HepG2 (cell line): Measurements from ENCODE around the gene VSIG10L. TPM values are rescaled to one million over a fixed set of nuclear protein-coding genes. Genes with fewer than 3 reads are reported as not detected.

Experiments
- ARID2 ChIP-seq: sonication (generic); formaldehyde crosslinking; IDR thresholded peaks from 2 replicates; pipeline ENCODE4 v1.8.1; 2022; ENCODE audit warnings: mild to moderate bottlenecking, missing genetic modification reagents, borderline replicate concordance
- ARID5B ChIP-seq: IDR thresholded peaks from 2 replicates; pipeline ENCODE4 v1.4.0; 2020; ENCODE audit warnings: mild to moderate bottlenecking, missing genetic modification reagents
- ATF5 ChIP-seq: sonication (generic); formaldehyde crosslinking; IDR thresholded peaks from 2 replicates; pipeline ENCODE4 v1.4.0; 2020; ENCODE audit warnings: mild to moderate bottlenecking, low read depth, missing genetic modification reagents
- CEBPG ChIP-seq: IDR thresholded peaks from 2 replicates; pipeline ENCODE4 v1.6.1; 2016
- EEA1 ChIP-seq: sonication (generic); formaldehyde crosslinking; IDR thresholded peaks from 2 replicates; pipeline ENCODE4 v1.5.1; 2020; ENCODE audit warnings: mild to moderate bottlenecking, missing genetic modification reagents, borderline replicate concordance
- ELF3 ChIP-seq: IDR thresholded peaks from 2 replicates; pipeline ENCODE4 v1.6.1; 2016; ENCODE audit warnings: missing genetic modification reagents, missing compliant biosample characterization
- GATAD1 ChIP-seq: IDR thresholded peaks from 2 replicates; pipeline ENCODE4 v1.6.1; 2016; ENCODE audit warnings: missing genetic modification reagents, missing compliant biosample characterization
- JUNB ChIP-seq: sonication (generic); formaldehyde crosslinking; IDR thresholded peaks from 2 replicates; pipeline ENCODE4 v1.8.0; 2022; ENCODE audit warnings: missing genetic modification reagents, mild to moderate bottlenecking, borderline replicate concordance
- NFKB2 ChIP-seq: sonication (generic); formaldehyde crosslinking; IDR thresholded peaks from 2 replicates; pipeline ENCODE4 v1.4.0; 2020; ENCODE audit warnings: missing genetic modification reagents, borderline replicate concordance
- PLSCR1 ChIP-seq: sonication (generic); formaldehyde crosslinking; IDR thresholded peaks from 2 replicates; pipeline ENCODE4 v1.5.0; 2020; ENCODE audit warnings: missing genetic modification reagents, mild to moderate bottlenecking, borderline replicate concordance
- REL ChIP-seq: sonication (generic); formaldehyde crosslinking; conservative IDR thresholded peaks from 2 replicates; pipeline ENCODE4 v1.8.0; 2022; ENCODE audit warnings: mild to moderate bottlenecking, missing genetic modification reagents, moderate library complexity
- RFXAP ChIP-seq: sonication (generic); formaldehyde crosslinking; IDR thresholded peaks from 2 replicates; pipeline ENCODE4 v1.4.0; 2020; ENCODE audit warnings: missing genetic modification reagents, borderline replicate concordance
- RXRB ChIP-seq: IDR thresholded peaks from 2 replicates; pipeline ENCODE4 v1.6.1; 2016; ENCODE audit warnings: borderline replicate concordance, missing genetic modification reagents, missing compliant biosample characterization
- SALL1 ChIP-seq: sonication (generic); formaldehyde crosslinking; IDR thresholded peaks from 2 replicates; pipeline ENCODE4 v1.8.0; 2022; ENCODE audit warnings: mild to moderate bottlenecking, missing genetic modification reagents
- SAP130 ChIP-seq: IDR thresholded peaks from 2 replicates; pipeline ENCODE4 v1.6.1; 2016; ENCODE audit warnings: low read depth
- TBX2 ChIP-seq: sonication (generic); formaldehyde crosslinking; IDR thresholded peaks from 2 replicates; pipeline ENCODE4 v1.5.0; 2020; ENCODE audit warnings: missing genetic modification reagents, mild to moderate bottlenecking, borderline replicate concordance
- TEF ChIP-seq: sonication (generic); formaldehyde crosslinking; IDR thresholded peaks from 2 replicates; pipeline ENCODE4 v1.5.0; 2020; ENCODE audit warnings: missing genetic modification reagents
- ZBTB7B ChIP-seq: sonication (generic); formaldehyde crosslinking; IDR thresholded peaks from 2 replicates; pipeline ENCODE4 v1.4.0; 2020; ENCODE audit warnings: missing genetic modification reagents
- ZNF232 ChIP-seq: sonication (generic); formaldehyde crosslinking; IDR thresholded peaks from 2 replicates; pipeline ENCODE4 v1.4.0; 2020; ENCODE audit warnings: missing genetic modification reagents, borderline replicate concordance
- ZNF331 ChIP-seq: sonication (generic); formaldehyde crosslinking; IDR thresholded peaks from 2 replicates; pipeline ENCODE4 v1.4.0; 2020; ENCODE audit warnings: missing genetic modification reagents
- ZNF619 ChIP-seq: sonication (generic); formaldehyde crosslinking; IDR thresholded peaks from 2 replicates; pipeline ENCODE4 v1.4.0; 2020; ENCODE audit warnings: mild to moderate bottlenecking, missing genetic modification reagents
- ZNF737 ChIP-seq: sonication (generic); formaldehyde crosslinking; IDR thresholded peaks from 2 replicates; pipeline ENCODE4 v1.5.0; 2020; ENCODE audit warnings: missing genetic modification reagents, mild to moderate bottlenecking, borderline replicate concordance
- ZNF746 ChIP-seq: sonication (generic); formaldehyde crosslinking; IDR thresholded peaks from 2 replicates; pipeline ENCODE4 v1.8.0; 2022; ENCODE audit warnings: mild to moderate bottlenecking, missing genetic modification reagents
- ZSCAN12 ChIP-seq: sonication (generic); formaldehyde crosslinking; IDR thresholded peaks from 2 replicates; pipeline ENCODE4 v1.9.0; 2021; ENCODE audit warnings: mild to moderate bottlenecking, missing genetic modification reagents
- polyA plus RNA-seq, 8 experiments: library from polyadenylated mRNA; depleted of rRNA in 3 of 8; stranded (reverse) in 7 of 8; unstranded in 1 of 8; fragments of >200 nt; fragmentation: Illumina TruSeq in 4 of 8; extraction: Trizol in 4 of 8; gene quantifications; 2 replicates each; pipeline versions ENCODE4 v1.2.1 to v1.2.3, GENCODE V29; 2011 to 2016; ENCODE audit warnings: low read depth in 4 of 8, missing spikeins in 1 of 8, mixed read lengths in 1 of 8; ENCODE audit not compliant: insufficient read depth in 1 of 8
- total RNA-seq, 5 experiments: library from RNA; depleted of rRNA; stranded (reverse); fragments of >200 nt; fragmentation: Illumina TruSeq; extraction: Trizol; gene quantifications; 2 replicates each; pipeline ENCODE4 v1.2.3, GENCODE V29; 2016; ENCODE audit warnings: low read depth in 1 of 5

The VSIG10L gene
- total and polyA plus RNA-seq, 2 of the 13 experiments (the other 11 are each of a cell fraction or from before 2014, with no cell fraction given), result 2.7 to 8.5 TPM

GRCh38 chr19:51364200-51365106 is 22.5 kb upstream of the VSIG10L start (continued):
- TF ChIP-seq ZBTB7B, result peak; percentile 51; the same call in 1 of the 2 replicates
- TF ChIP-seq ZNF746 (CRISPR knock-in tag), result no peak
- TF ChIP-seq ZNF232 (CRISPR knock-in tag), result no peak
- 0 out of 2 replicates have a peak, but pooled peaks have one; percentile 24 for TF ChIP-seq JUNB (CRISPR knock-in tag)
- TF ChIP-seq ZNF619, result 0 out of 2 replicates have a peak, but pooled peaks have one; percentile 20
- TF ChIP-seq TBX2 (CRISPR knock-in tag), result peak; percentile 37; the same call in 1 of the 2 replicates
- 0 out of 2 replicates have a peak, but pooled peaks have one; percentile 13 for TF ChIP-seq REL (CRISPR knock-in tag)
- TF ChIP-seq NFKB2, result no peak
- TF ChIP-seq SAP130 (CRISPR knock-in tag), result peak; percentile 83
- TF ChIP-seq TEF (CRISPR knock-in tag), result no peak
- peak; percentile 39; the same call in 1 of the 2 replicates for TF ChIP-seq ELF3 (CRISPR knock-in tag)
- TF ChIP-seq ARID2 (CRISPR knock-in tag), result 0 out of 2 replicates have a peak, but pooled peaks have one; percentile 10
- peak; percentile 27; the same call in 1 of the 2 replicates for TF ChIP-seq GATAD1 (CRISPR knock-in tag)
- TF ChIP-seq PLSCR1, result no peak
- peak; percentile 36; the same call in 1 of the 2 replicates for TF ChIP-seq RXRB (CRISPR knock-in tag)
- TF ChIP-seq ATF5 (CRISPR knock-in tag), result no peak
- peak; percentile 47; the same call in 1 of the 2 replicates for TF ChIP-seq SALL1 (CRISPR knock-in tag)
- TF ChIP-seq CEBPG (CRISPR knock-in tag), result 0 out of 2 replicates have a peak, but pooled peaks have one; percentile 31
- TF ChIP-seq ZNF737 (CRISPR knock-in tag), result no peak
- no peak for TF ChIP-seq RFXAP
- TF ChIP-seq ZSCAN12 (CRISPR knock-in tag), result no peak
- TF ChIP-seq EEA1 (CRISPR knock-in tag), result no peak
- TF ChIP-seq ARID5B (CRISPR knock-in tag), result peak; percentile 23; the same call in 1 of the 2 replicates
- peak; percentile 25; the same call in 1 of the 2 replicates for TF ChIP-seq ZNF331 (CRISPR knock-in tag)
